COLO668 (cell line): ENCODE measurements around the gene ERCC1.

Experiments used
- DNase-seq: peaks from one replicate; lab custom pipeline; 2025; ENCODE audit not compliant: unreplicated experiment; lab: John Stamatoyannopoulos, UW

ERCC1 gene

DNA sequence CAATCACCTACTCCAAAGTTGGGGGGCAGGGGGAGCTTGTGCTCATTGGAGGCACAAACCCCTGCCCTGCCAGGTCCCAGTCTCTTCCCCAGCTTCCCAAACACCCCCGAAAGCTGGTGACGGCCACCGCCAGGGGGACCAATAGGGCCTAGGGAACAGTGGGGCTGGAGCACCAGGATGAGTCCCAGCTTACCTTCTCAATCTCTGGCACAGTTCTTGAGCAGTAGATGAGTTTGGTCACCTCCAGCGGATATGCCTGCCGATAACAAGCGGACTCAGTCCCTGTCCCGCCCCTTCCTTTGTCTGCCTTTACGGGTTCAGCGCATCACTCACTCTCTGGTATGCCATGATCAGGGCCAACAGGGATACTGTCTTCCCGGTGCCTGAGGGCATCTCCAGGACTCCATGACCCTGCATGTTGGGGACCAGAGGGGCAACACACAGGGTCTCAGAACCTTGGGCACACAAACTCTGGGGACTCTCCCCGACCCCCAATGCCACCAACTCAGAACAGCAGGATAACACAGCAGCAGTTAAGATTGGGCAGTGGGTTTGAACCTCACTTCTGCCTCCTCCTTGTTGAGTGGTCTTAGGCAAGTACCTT lies 54.9 kb downstream of the ERCC1 start:
- DNase-seq, result no peak

GRCh38 chr19:45368127-45368526 lies 55.6 kb downstream of the ERCC1 start:
- DNase-seq, result no peak

- DNase-seq, result no peak
Observed at GRCh38 chr19:45364696-45365095, 59.0 kb downstream of the ERCC1 start.

DNA sequence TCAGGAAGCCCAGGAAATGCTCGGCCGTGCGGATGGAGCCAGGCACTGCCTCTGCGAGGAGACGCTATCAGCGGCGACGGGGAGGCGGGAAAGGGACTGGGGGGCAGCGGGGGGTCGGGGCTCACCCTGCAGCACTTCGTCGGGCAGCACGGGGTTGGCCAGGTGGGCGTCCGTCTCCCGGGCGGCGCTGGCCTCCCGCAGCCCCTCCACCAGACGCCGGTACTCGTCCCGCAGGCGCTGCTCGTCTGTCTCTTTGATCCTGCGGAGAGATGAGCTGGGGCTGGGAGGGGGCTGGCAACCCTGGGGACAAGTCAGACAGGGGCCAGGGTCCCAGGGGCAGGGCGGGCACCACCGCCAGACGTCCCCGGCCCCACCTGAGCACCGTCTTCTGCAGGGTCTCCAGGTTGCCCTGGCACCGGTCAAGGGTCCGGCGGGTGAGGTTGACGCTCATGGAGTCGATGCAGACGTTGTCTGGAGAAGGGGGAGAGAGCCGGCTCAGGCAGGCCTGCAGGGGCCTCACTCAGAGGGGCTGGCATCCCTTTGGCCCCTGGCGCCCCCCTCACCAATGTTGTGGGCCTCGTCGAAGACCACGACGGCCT lies 59.8 kb downstream of the ERCC1 start:
- no peak for DNase-seq

DNA sequence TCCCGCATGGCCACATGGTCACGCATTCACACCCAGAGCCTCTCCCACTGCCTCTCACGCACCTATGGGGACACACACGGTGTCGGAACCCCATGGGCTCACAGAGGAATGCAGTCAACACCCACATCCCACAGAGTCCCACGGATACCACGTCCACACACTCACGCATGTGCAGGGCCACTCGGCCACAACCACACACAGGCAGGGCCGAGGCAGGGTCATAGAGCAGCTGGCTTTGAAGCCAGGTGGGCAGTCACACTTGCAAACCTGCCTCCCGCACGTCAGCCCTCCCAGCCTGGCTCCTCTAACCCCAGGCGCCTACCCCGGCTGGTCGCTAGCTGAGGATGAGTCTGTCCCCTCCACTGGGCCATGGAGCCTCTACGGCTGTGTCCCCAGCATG lies 61.4 kb downstream of the ERCC1 start:
- DNase-seq, result no peak

GRCh38 chr19:45361608-45362007 lies 62.1 kb downstream of the ERCC1 start:
- DNase-seq, result no peak

GRCh38 chr19:45358213-45358792 lies 65.4 kb downstream of the ERCC1 start:
- no peak for DNase-seq

DNA sequence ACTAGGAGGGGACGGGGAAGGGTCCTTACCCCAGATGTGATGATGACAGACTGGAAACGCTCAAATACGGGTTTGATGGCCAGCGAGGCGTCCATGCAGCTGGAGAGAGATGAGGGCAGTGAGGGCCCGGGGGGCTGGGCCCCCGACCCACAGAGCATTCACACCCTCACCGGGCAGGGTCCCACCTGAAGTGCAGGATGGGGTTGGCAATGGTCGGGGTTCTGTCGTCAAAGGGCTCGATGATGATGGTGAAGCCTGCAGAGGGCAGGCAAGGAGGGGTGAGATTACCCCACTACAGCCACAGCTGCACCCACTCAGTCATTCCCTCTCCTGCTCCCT lies 66.3 kb downstream of the ERCC1 start:
- DNase-seq, result no peak
